Measurements from ENCODE around the gene ZBTB39. TPM values are rescaled to one million over a fixed set of nuclear protein-coding genes. Genes with fewer than 3 reads are reported as not detected.

Gene ZBTB39
- total RNA-seq, 1 experiment from 2014 or later: 31.2 TPM

- H2AK5ac ChIP-seq (ENCODE audit: insufficient read length, low read length): no peak overlapping the region
- no peak overlapping the region for H3K4me2 ChIP-seq (ENCODE audit: insufficient read depth, insufficient read length, low read length)
- H2BK120ac ChIP-seq (ENCODE audit: low read depth, low read length, poor library complexity, severe bottlenecking): no peak overlapping the region
- H3K36me3 Mint-ChIP-seq (ENCODE audit: insufficient read depth in 1 of 3, low read depth in 3 of 3): peaks cover 19 to 32% (median 26%) of the 10 kb centered on the region in 3 experiments; a peak in 6 of 7 replicates
- no peak overlapping the region for H4K8ac ChIP-seq (replicated peaks; ENCODE audit: insufficient read length, low read depth, low read length)
- H2BK12ac ChIP-seq (ENCODE audit: insufficient read length, low read depth, low read length): no peak overlapping the region
- no peak for DNase-seq
- H3K79me1 ChIP-seq (ENCODE audit: insufficient read depth, low read depth, low read length, poor library complexity, severe bottlenecking): peaks cover 5% of the 10 kb centered on the region
- H4K5ac ChIP-seq (ENCODE audit: insufficient read length, low read depth, low read length): no peak overlapping the region
- no peaks in the 10 kb centered on the region for H3K23me2 ChIP-seq (ENCODE audit: insufficient read length, low read depth, low read length, poor library complexity, severe bottlenecking)
- H2BK5ac ChIP-seq (ENCODE audit: insufficient read length, low read length): no peak overlapping the region
- H3K27me3 Mint-ChIP-seq (ENCODE audit: low read depth): no peaks in the 10 kb centered on the region; the same call in 1 of the 2 replicates
- H3K27ac ChIP-seq (ENCODE audit: insufficient read length, low read depth, low read length): no peak overlapping the region
- no peaks in the 10 kb centered on the region; the same call in 1 of the 2 replicates for H3K79me2 ChIP-seq (ENCODE audit: insufficient read depth, low read length)
- peaks cover 13% of the 10 kb centered on the region; the same call in 1 of the 2 replicates for H3K4me1 ChIP-seq (ENCODE audit: insufficient read depth, low read length)
- H3K56ac ChIP-seq (ENCODE audit: insufficient read length, low read depth, low read length): no peak overlapping the region
- H3K18ac ChIP-seq (ENCODE audit: insufficient read length, low read depth, low read length): no peak overlapping the region
- no peaks in the 10 kb centered on the region for H3K9me3 Mint-ChIP-seq
- no CpG with 5 or more reads among the region's 10 CpGs for WGBS (ENCODE audit: extremely low coverage, insufficient read length, low lambda C conversion rate)
- no peaks in the 10 kb centered on the region for H3K9me3 ChIP-seq (ENCODE audit: control insufficient read depth, low read depth, low read length)
- H4K20me1 ChIP-seq (ENCODE audit: control insufficient read depth, insufficient read depth, insufficient read length): no peaks in the 10 kb centered on the region
- no peaks in the 10 kb centered on the region; the same call in 1 of the 2 replicates for H3K27me3 ChIP-seq (ENCODE audit: insufficient read depth, low read length)
- H2BK15ac ChIP-seq (ENCODE audit: low read depth, low read length): no peak overlapping the region
- TF ChIP-seq CTCF (conservative IDR thresholded peaks at IDR 0.05): 0 out of 3 replicates have a peak, but pooled peaks have one; percentile 3
- no peak overlapping the region for H4K91ac ChIP-seq (ENCODE audit: insufficient read length, low read depth, low read length)
- H3T11ph ChIP-seq (ENCODE audit: low read length): no peak overlapping the region
- H3K27ac Mint-ChIP-seq: peak overlapping the region in 1 of 3 experiments; percentile 3; a peak in 1 of 7 replicates
- no peak overlapping the region for H2BK20ac ChIP-seq (ENCODE audit: low read depth, low read length, poor library complexity, severe bottlenecking)
- no peak overlapping the region for H2AFZ ChIP-seq (ENCODE audit: low read length)
- no peak overlapping the region for H3K14ac ChIP-seq (ENCODE audit: insufficient read depth, low read length)
- no peak overlapping the region for H3K23ac ChIP-seq (ENCODE audit: insufficient read length, low read depth, low read length)
- H3K4ac ChIP-seq (ENCODE audit: low read depth, low read length): no peak overlapping the region
- no peak overlapping the region for H3K9ac ChIP-seq (ENCODE audit: extremely low read depth, insufficient read length, low read length)
- peak overlapping the region; percentile 53 to 86 for H3K4me3 Mint-ChIP-seq
- H3K4me1 Mint-ChIP-seq: peaks cover 48 to 54% of the 10 kb centered on the region in 2 experiments
Measured at GRCh38 chr12:57006809-57007475, 596 bp upstream of the ZBTB39 start.
